LNCaP clone FGC (cell line): ENCODE measurements around the gene TNC.

Experiments used
- DNase-seq: peaks from one replicate; pipeline ENCODE4 v3.0.0-alpha.2; 2011; ENCODE audit warnings: low read depth
- H3K4me3 ChIP-seq: 2 replicates; pipeline ENCODE4 v1.5.1; 2011; ENCODE audit warnings: mild to moderate bottlenecking, low read depth, low read length, control low read depth
- TF ChIP-seq, protein P1 (sequence below): IDR thresholded peaks from 2 replicates; pipeline ENCODE4 v1.5.1; 2012; ENCODE audit warnings: mild to moderate bottlenecking; ENCODE audit not compliant: control insufficient read depth, insufficient read depth; ENCODE audit errors: extremely low read depth

Gene TNC

GRCh38 chr9:115046824-115047223, 71.1 kb downstream of the TNC start:
- no peak overlapping the region for H3K4me3 ChIP-seq
- no peak for DNase-seq
- TF ChIP-seq, protein P1, sequence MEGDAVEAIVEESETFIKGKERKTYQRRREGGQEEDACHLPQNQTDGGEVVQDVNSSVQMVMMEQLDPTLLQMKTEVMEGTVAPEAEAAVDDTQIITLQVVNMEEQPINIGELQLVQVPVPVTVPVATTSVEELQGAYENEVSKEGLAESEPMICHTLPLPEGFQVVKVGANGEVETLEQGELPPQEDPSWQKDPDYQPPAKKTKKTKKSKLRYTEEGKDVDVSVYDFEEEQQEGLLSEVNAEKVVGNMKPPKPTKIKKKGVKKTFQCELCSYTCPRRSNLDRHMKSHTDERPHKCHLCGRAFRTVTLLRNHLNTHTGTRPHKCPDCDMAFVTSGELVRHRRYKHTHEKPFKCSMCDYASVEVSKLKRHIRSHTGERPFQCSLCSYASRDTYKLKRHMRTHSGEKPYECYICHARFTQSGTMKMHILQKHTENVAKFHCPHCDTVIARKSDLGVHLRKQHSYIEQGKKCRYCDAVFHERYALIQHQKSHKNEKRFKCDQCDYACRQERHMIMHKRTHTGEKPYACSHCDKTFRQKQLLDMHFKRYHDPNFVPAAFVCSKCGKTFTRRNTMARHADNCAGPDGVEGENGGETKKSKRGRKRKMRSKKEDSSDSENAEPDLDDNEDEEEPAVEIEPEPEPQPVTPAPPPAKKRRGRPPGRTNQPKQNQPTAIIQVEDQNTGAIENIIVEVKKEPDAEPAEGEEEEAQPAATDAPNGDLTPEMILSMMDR = no peak

GRCh38 chr9:115046199-115046598, 71.8 kb downstream of the TNC start:
- TF ChIP-seq, protein P1 = no peak
- no peak overlapping the region for H3K4me3 ChIP-seq
- DNase-seq = no peak

- no peak for DNase-seq
- TF ChIP-seq, protein P1 = no peak
- H3K4me3 ChIP-seq = no peak overlapping the region
Observed at GRCh38 chr9:115043632-115044031, 74.3 kb downstream of the TNC start.

- no peak for DNase-seq
- no peak overlapping the region for H3K4me3 ChIP-seq
- TF ChIP-seq, protein P1 = no peak
Observed at GRCh38 chr9:115042781-115043509, 75.0 kb downstream of the TNC start.

DNA sequence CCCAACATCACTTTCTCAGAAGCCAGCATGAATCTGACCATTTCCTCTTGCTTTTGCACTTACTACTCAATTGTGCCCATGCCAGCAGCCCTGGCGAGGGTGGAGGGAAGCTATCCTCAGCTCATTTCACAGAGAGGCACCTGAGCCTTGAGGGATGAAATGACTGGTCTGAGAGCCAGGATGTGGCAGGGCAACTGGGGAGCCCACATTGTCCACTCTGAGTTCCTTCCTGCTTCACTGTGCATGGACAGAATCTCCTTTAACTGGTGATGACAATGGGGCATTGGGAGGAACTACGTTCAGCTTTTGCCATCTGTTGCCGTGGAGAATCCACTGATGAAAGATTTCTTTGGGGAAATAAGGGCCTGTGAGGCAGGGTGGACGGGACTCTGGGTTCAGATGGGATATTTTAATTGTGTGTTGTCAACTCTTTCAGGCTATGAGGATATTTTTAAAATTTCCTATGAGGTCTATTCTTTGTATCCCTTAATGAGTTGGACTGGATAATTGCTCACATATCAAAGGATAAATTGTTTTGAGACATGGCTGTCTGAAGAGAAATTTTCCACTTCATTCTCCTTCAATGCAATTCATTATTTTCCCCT, 78.3 kb downstream of the TNC start:
- no peak for DNase-seq
- TF ChIP-seq, protein P1 = no peak
- H3K4me3 ChIP-seq = no peak overlapping the region

DNA sequence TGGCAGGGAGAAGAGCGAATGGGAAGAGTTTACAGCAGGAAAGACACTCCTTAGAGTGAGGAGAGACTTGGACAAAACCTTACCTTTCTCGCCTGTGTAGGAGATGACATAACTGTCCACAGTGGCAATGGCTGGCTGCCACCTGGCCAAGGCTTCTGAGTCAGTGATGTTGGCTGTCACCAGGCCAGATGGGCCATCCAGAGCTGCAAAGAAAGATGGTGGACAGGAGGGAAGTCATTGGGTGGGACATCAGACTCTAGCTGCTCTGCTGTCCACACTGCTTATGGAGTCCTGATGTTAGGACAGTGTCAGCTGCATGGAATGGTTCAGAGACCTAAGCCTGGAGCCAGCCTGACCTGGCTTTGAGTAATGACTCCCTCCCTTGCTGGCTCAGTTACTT, 79.8 kb downstream of the TNC start:
- no peak for DNase-seq
- TF ChIP-seq, protein P1 = no peak
- no peak overlapping the region for H3K4me3 ChIP-seq
